Measurements from ENCODE around the gene DYNC1I2. TPM values are rescaled to one million over a fixed set of nuclear protein-coding genes. Genes with fewer than 3 reads are reported as not detected.
A peak's percentile ranks its signal among the peaks of the same experiment; 100 is the strongest.

Gene DYNC1I2
- total RNA-seq, 3 donors from 2014 or later (not counting 1 experiment from before 2014, with no cell fraction given) = 26.7 to 36.4 (median 30.2) TPM

- DNase-seq (no peak), ATAC-seq (no peak)
- Histone ChIP-seq H3K27ac (ENCODE audit: low read length) (no peak overlapping the region), H3K9me3 (ENCODE audit: control insufficient read depth, insufficient read depth, low read length) (no peaks in the 10 kb centered on the region), H3K4me1 (ENCODE audit: control insufficient read depth, insufficient read depth, low read length) (no peaks in the 10 kb centered on the region), H3K27me3 (ENCODE audit: control insufficient read depth, insufficient read depth, low read length) (no peaks in the 10 kb centered on the region), H3K4me3 (ENCODE audit: low read length) (no peak overlapping the region), H3K36me3 (ENCODE audit: control insufficient read depth, insufficient read depth, low read length) (no peaks in the 10 kb centered on the region)
- intact Hi-C loops (cut with micrococcal nuclease) = no loop called here
- no peak for TF ChIP-seq CTCF (IDR thresholded peaks at IDR 0.05)
- Mint-ChIP-seq H3K27ac (no peak overlapping the region), H3K9me3 (no peaks in the 10 kb centered on the region), H3K4me1 (no peaks in the 10 kb centered on the region), H3K36me3 (no peaks in the 10 kb centered on the region), H3K4me3 (no peak overlapping the region), H3K27me3 (ENCODE audit: low read depth in 2 of 2) (peaks cover 20 to 28% of the 10 kb centered on the region in 2 donors)
- WGBS (ENCODE audit: insufficient coverage) = 53% methylated on average over 1 of the region's 1 CpG
Measured at GRCh38 chr2:171678619-171679018, 8.7 kb upstream of the DYNC1I2 start.

- peaks cover 7% of the 10 kb centered on the region for H3K4me1 ChIP-seq (ENCODE audit: control insufficient read depth, insufficient read depth, low read length)
- no peak for TF ChIP-seq CTCF (IDR thresholded peaks at IDR 0.05)
- H3K27me3 ChIP-seq (ENCODE audit: control insufficient read depth, insufficient read depth, low read length) = no peaks in the 10 kb centered on the region
- WGBS (ENCODE audit: insufficient coverage) = 0% methylated on average over 10 of the region's 10 CpGs
- H3K4me3 ChIP-seq (ENCODE audit: low read length) = peak overlapping the region; percentile 95
- ATAC-seq = peak; percentile 48 to 58 (median 50)
- Mint-ChIP-seq H3K4me3 (peak overlapping the region; percentile 96), H3K27me3 (ENCODE audit: low read depth in 2 of 2) (peaks cover 1 to 2% of the 10 kb centered on the region in 2 donors), H3K27ac (peak overlapping the region; percentile 85 to 96), H3K36me3 (no peaks in the 10 kb centered on the region), H3K9me3 (no peaks in the 10 kb centered on the region), H3K4me1 (peaks cover 22 to 24% of the 10 kb centered on the region in 2 donors)
- H3K27ac ChIP-seq (ENCODE audit: low read length) = peak overlapping the region; percentile 62
- no peaks in the 10 kb centered on the region for H3K9me3 ChIP-seq (ENCODE audit: control insufficient read depth, insufficient read depth, low read length)
- DNase-seq = peak in 1 of 2 donors; percentile 52
- H3K36me3 ChIP-seq (ENCODE audit: control insufficient read depth, insufficient read depth, low read length) = peaks cover 9% of the 10 kb centered on the region
- intact Hi-C loops (cut with micrococcal nuclease) = no loop called here
Measured at GRCh38 chr2:171688129-171688465, 828 bp downstream of the DYNC1I2 start.

GRCh38 chr2:171692331-171692730 lies 5.1 kb downstream of the DYNC1I2 start:
- no peak for TF ChIP-seq CTCF (IDR thresholded peaks at IDR 0.05)
- ATAC-seq = no peak
- Mint-ChIP-seq H3K27ac (no peak overlapping the region), H3K4me1 (peaks cover 27 to 29% of the 10 kb centered on the region in 2 donors), H3K27me3 (ENCODE audit: low read depth in 2 of 2) (no peaks in the 10 kb centered on the region), H3K9me3 (no peaks in the 10 kb centered on the region), H3K4me3 (no peak overlapping the region), H3K36me3 (peaks cover 4% of the 10 kb centered on the region)
- peaks cover 4% of the 10 kb centered on the region for H3K4me1 ChIP-seq (ENCODE audit: control insufficient read depth, insufficient read depth, low read length)
- H3K4me3 ChIP-seq (ENCODE audit: low read length) = no peak overlapping the region
- peaks cover 26% of the 10 kb centered on the region for H3K36me3 ChIP-seq (ENCODE audit: control insufficient read depth, insufficient read depth, low read length)
- no peak for DNase-seq
- H3K9me3 ChIP-seq (ENCODE audit: control insufficient read depth, insufficient read depth, low read length) = no peaks in the 10 kb centered on the region
- intact Hi-C loops (cut with micrococcal nuclease) = no loop called here
- H3K27me3 ChIP-seq (ENCODE audit: control insufficient read depth, insufficient read depth, low read length) = no peaks in the 10 kb centered on the region
- H3K27ac ChIP-seq (ENCODE audit: low read length) = no peak overlapping the region
- no CpG with 5 or more reads among the region's 1 CpG for WGBS (ENCODE audit: insufficient coverage)

GRCh38 chr2:171702781-171703556 lies 15.7 kb downstream of the DYNC1I2 start:
- H3K36me3 ChIP-seq (ENCODE audit: control insufficient read depth, insufficient read depth, low read length) = peaks cover 11% of the 10 kb centered on the region
- Mint-ChIP-seq H3K36me3 (no peaks in the 10 kb centered on the region), H3K9me3 (no peaks in the 10 kb centered on the region), H3K4me3 (no peak overlapping the region), H3K4me1 (peaks cover 8 to 10% of the 10 kb centered on the region in 2 donors), H3K27me3 (ENCODE audit: low read depth in 2 of 2) (no peaks in the 10 kb centered on the region), H3K27ac (no peak overlapping the region)
- no peak overlapping the region for H3K27ac ChIP-seq (ENCODE audit: low read length)
- no peaks in the 10 kb centered on the region for H3K9me3 ChIP-seq (ENCODE audit: control insufficient read depth, insufficient read depth, low read length)
- no peak for ATAC-seq
- no peak for DNase-seq
- intact Hi-C loops (cut with micrococcal nuclease) = no loop called here
- no peak for TF ChIP-seq CTCF (IDR thresholded peaks at IDR 0.05)
- H3K27me3 ChIP-seq (ENCODE audit: control insufficient read depth, insufficient read depth, low read length) = no peaks in the 10 kb centered on the region
- H3K4me3 ChIP-seq (ENCODE audit: low read length) = no peak overlapping the region
- H3K4me1 ChIP-seq (ENCODE audit: control insufficient read depth, insufficient read depth, low read length) = no peaks in the 10 kb centered on the region
- 99% methylated on average over 6 of the region's 7 CpGs for WGBS (ENCODE audit: insufficient coverage)
